ENCODE results near the gene FERMT3. TPM values are rescaled to one million over a fixed set of nuclear protein-coding genes. Genes with fewer than 3 reads are reported as not detected.

FERMT3 gene
- total RNA-seq, 1 experiment from 2014 or later, result 10.6 TPM

GRCh38 chr11:64268025-64268892, 61.7 kb downstream of the FERMT3 start:
- Histone ChIP-seq H3K23me2 (ENCODE audit: insufficient read length, low read depth, low read length, poor library complexity, severe bottlenecking) (peaks cover 15% of the 10 kb centered on the region), H3K9me3 (ENCODE audit: control insufficient read depth, low read depth, low read length) (no peaks in the 10 kb centered on the region), H2BK20ac (ENCODE audit: low read depth, low read length, poor library complexity, severe bottlenecking) (no peak overlapping the region), H2AFZ (ENCODE audit: low read length) (no peak overlapping the region), H2BK120ac (ENCODE audit: low read depth, low read length, poor library complexity, severe bottlenecking) (no peak overlapping the region), H3K79me2 (ENCODE audit: insufficient read depth, low read length) (no peaks in the 10 kb centered on the region), H3K4ac (ENCODE audit: low read depth, low read length) (no peak overlapping the region), H3T11ph (ENCODE audit: low read length) (no peak overlapping the region), H4K5ac (ENCODE audit: insufficient read length, low read depth, low read length) (no peak overlapping the region), H3K14ac (ENCODE audit: insufficient read depth, low read length) (no peak overlapping the region), H3K23ac (ENCODE audit: insufficient read length, low read depth, low read length) (no peak overlapping the region), H4K8ac (replicated peaks; ENCODE audit: insufficient read length, low read depth, low read length) (no peak overlapping the region), H3K56ac (ENCODE audit: insufficient read length, low read depth, low read length) (no peak overlapping the region), H3K18ac (ENCODE audit: insufficient read length, low read depth, low read length) (no peak overlapping the region), H3K4me1 (ENCODE audit: insufficient read depth, low read length) (no peaks in the 10 kb centered on the region), H2BK5ac (ENCODE audit: insufficient read length, low read length) (no peak overlapping the region), H2BK15ac (ENCODE audit: low read depth, low read length) (no peak overlapping the region), H3K9ac (ENCODE audit: extremely low read depth, insufficient read length, low read length) (no peak overlapping the region), H3K4me2 (ENCODE audit: insufficient read depth, insufficient read length, low read length) (peak overlapping the region; percentile 29), H2BK12ac (ENCODE audit: insufficient read length, low read depth, low read length) (no peak overlapping the region), H3K79me1 (ENCODE audit: insufficient read depth, low read depth, low read length, poor library complexity, severe bottlenecking) (no peaks in the 10 kb centered on the region), H4K20me1 (ENCODE audit: control insufficient read depth, insufficient read depth, insufficient read length) (peaks cover 2% of the 10 kb centered on the region), H2AK5ac (ENCODE audit: insufficient read length, low read length) (no peak overlapping the region), H3K27me3 (ENCODE audit: insufficient read depth, low read length) (no peaks in the 10 kb centered on the region), H4K91ac (ENCODE audit: insufficient read length, low read depth, low read length) (no peak overlapping the region), H3K27ac (ENCODE audit: insufficient read length, low read depth, low read length) (no peak overlapping the region)
- Mint-ChIP-seq H3K27ac (peak overlapping the region in 2 of 3 experiments; percentile 95 to 96; a peak in 4 of 7 replicates), H3K4me3 (peak overlapping the region; percentile 97 to 99), H3K36me3 (ENCODE audit: insufficient read depth in 1 of 3, low read depth in 3 of 3) (peaks cover 16 to 45% (median 31%) of the 10 kb centered on the region in 3 experiments; a peak in 6 of 7 replicates), H3K27me3 (ENCODE audit: low read depth) (no peaks in the 10 kb centered on the region; the same call in 1 of the 2 replicates), H3K9me3 (no peaks in the 10 kb centered on the region), H3K4me1 (peaks cover 18 to 23% of the 10 kb centered on the region in 2 experiments)
- DNase-seq, result no peak
- no CpG with 5 or more reads among the region's 23 CpGs for WGBS (ENCODE audit: extremely low coverage, insufficient read length, low lambda C conversion rate)
- TF ChIP-seq CTCF (conservative IDR thresholded peaks at IDR 0.05), result no peak
